ENCODE results near the gene VIPR2. TPM values are rescaled to one million over a fixed set of nuclear protein-coding genes. Genes with fewer than 3 reads are reported as not detected.

VIPR2 gene
- total and polyA plus RNA-seq, 4 donors = 0.02 to 0.91 (median 0.73) TPM

GRCh38 chr7:159142199-159142598, 2.5 kb downstream of the VIPR2 start:
- DNase-seq = no peak
- Histone ChIP-seq H3K27ac (ENCODE audit: low read depth in 1 of 2, low read length in 1 of 2) (peak overlapping the region in 1 of 2 donors; percentile 53), H3K4me1 (ENCODE audit: control insufficient read depth in 5 of 5, insufficient read depth in 5 of 5, low read length in 5 of 5) (peaks cover 0 to 14% (median 0%) of the 10 kb centered on the region in 5 donors), H3K36me3 (ENCODE audit: control insufficient read depth in 4 of 4, insufficient read depth in 4 of 4, low read length in 4 of 4) (no peaks in the 10 kb centered on the region), H3K9ac (ENCODE audit: insufficient read depth in 1 of 2, low read length in 2 of 2) (no peak overlapping the region), H3K4me3 (no peak overlapping the region), H3K9me3 (ENCODE audit: control insufficient read depth in 4 of 4, insufficient read depth in 3 of 4, low read length in 3 of 4) (peaks cover 0 to 4% (median 0%) of the 10 kb centered on the region in 4 donors), H3K27me3 (ENCODE audit: control insufficient read depth in 3 of 3, insufficient read depth in 3 of 3, low read length in 2 of 3) (peaks cover 4 to 42% (median 35%) of the 10 kb centered on the region in 3 donors)
- 71 to 73% methylated on average over 5 of the region's 5 CpGs for WGBS, 2 donors
- ATAC-seq (ENCODE audit: insufficient read depth, low FRiP score) = no peak
- TF ChIP-seq, protein P1, sequence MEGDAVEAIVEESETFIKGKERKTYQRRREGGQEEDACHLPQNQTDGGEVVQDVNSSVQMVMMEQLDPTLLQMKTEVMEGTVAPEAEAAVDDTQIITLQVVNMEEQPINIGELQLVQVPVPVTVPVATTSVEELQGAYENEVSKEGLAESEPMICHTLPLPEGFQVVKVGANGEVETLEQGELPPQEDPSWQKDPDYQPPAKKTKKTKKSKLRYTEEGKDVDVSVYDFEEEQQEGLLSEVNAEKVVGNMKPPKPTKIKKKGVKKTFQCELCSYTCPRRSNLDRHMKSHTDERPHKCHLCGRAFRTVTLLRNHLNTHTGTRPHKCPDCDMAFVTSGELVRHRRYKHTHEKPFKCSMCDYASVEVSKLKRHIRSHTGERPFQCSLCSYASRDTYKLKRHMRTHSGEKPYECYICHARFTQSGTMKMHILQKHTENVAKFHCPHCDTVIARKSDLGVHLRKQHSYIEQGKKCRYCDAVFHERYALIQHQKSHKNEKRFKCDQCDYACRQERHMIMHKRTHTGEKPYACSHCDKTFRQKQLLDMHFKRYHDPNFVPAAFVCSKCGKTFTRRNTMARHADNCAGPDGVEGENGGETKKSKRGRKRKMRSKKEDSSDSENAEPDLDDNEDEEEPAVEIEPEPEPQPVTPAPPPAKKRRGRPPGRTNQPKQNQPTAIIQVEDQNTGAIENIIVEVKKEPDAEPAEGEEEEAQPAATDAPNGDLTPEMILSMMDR (IDR thresholded peaks at IDR 0.05; ENCODE audit: control extremely low read depth, extremely low read depth) = no peak

DNA sequence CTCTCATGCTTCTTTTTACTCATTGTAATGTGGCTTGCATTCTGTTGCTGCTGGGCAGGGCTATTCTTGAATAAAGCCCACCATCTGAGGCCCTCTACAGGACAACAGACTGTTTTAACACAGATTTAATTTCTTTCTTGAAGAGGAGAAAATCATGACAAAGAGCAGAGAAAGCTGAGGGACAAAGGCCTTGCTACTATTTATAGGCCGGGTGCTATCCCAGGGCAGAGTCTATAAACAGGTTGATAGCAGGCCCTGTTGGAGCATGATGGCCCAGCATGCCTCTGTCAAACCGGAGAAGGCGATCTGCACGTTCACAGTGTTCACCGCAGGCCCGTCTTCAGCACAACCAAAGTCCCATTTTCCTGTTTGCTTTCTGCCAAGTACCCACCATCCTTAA, 3.0 kb downstream of the VIPR2 start:
- Histone ChIP-seq H3K36me3 (ENCODE audit: control insufficient read depth in 4 of 4, insufficient read depth in 4 of 4, low read length in 4 of 4) (no peaks in the 10 kb centered on the region), H3K9me3 (ENCODE audit: control insufficient read depth in 4 of 4, insufficient read depth in 3 of 4, low read length in 3 of 4) (peaks cover 0 to 4% (median 0%) of the 10 kb centered on the region in 4 donors), H3K4me3 (no peak overlapping the region), H3K9ac (ENCODE audit: insufficient read depth in 1 of 2, low read length in 2 of 2) (no peak overlapping the region), H3K27me3 (ENCODE audit: control insufficient read depth in 3 of 3, insufficient read depth in 3 of 3, low read length in 2 of 3) (peaks cover 4 to 42% (median 35%) of the 10 kb centered on the region in 3 donors), H3K27ac (ENCODE audit: low read depth in 1 of 2, low read length in 1 of 2) (peak overlapping the region in 1 of 2 donors; percentile 53), H3K4me1 (ENCODE audit: control insufficient read depth in 5 of 5, insufficient read depth in 5 of 5, low read length in 5 of 5) (peaks cover 0 to 14% (median 0%) of the 10 kb centered on the region in 5 donors)
- 50 to 69% methylated on average over 6 of the region's 6 CpGs for WGBS, 2 donors
- DNase-seq (peak in 2 of 3 donors; percentile 28 to 35), ATAC-seq (ENCODE audit: insufficient read depth, low FRiP score) (no peak)
- TF ChIP-seq, protein P1 (IDR thresholded peaks at IDR 0.05; ENCODE audit: control extremely low read depth, extremely low read depth) = no peak

DNA sequence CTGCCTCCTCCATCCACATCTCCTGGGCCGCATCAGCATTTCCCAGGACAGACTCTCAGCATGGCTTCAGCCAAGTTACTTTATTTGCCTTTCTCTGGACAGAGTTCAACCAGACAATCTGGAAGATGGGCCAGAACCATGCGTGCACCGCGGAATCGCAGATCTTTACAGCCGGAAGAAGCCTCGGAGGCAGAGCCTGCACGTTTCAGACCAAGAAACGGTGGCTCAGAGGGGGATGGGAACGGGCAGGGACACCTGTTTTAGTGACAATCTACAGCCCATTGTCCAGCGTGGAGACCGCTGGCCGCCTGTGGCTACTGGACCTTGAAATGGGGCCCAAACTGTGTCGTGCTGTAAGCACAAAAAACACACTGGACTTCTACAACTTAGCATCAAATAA, 3.5 kb downstream of the VIPR2 start:
- 86 to 87% methylated on average over 14 of the region's 14 CpGs for WGBS, 2 donors
- no peak for ATAC-seq (ENCODE audit: insufficient read depth, low FRiP score)
- TF ChIP-seq, protein P1 (IDR thresholded peaks at IDR 0.05; ENCODE audit: control extremely low read depth, extremely low read depth) = no peak
- Histone ChIP-seq H3K9ac (ENCODE audit: insufficient read depth in 1 of 2, low read length in 2 of 2) (no peak overlapping the region), H3K9me3 (ENCODE audit: control insufficient read depth in 4 of 4, insufficient read depth in 3 of 4, low read length in 3 of 4) (peaks cover 0 to 4% (median 0%) of the 10 kb centered on the region in 4 donors), H3K4me1 (ENCODE audit: control insufficient read depth in 5 of 5, insufficient read depth in 5 of 5, low read length in 5 of 5) (peaks cover 0 to 14% (median 0%) of the 10 kb centered on the region in 5 donors), H3K4me3 (no peak overlapping the region), H3K27me3 (ENCODE audit: control insufficient read depth in 3 of 3, insufficient read depth in 3 of 3, low read length in 2 of 3) (peaks cover 4 to 39% (median 32%) of the 10 kb centered on the region in 3 donors), H3K36me3 (ENCODE audit: control insufficient read depth in 4 of 4, insufficient read depth in 4 of 4, low read length in 4 of 4) (no peaks in the 10 kb centered on the region), H3K27ac (ENCODE audit: low read depth in 1 of 2, low read length in 1 of 2) (peak overlapping the region in 1 of 2 donors; percentile 53)
- no peak for DNase-seq

All from lung (tissue), 12 donors.